DMS153 (cell line): ENCODE measurements around the gene PPP2R5B.

ENCODE experiments used
- DNase-seq: peaks from one replicate; lab custom pipeline; 2025; lab: John Stamatoyannopoulos, UW

Gene PPP2R5B

GRCh38 chr11:64888729-64889511 is 35.6 kb upstream of the PPP2R5B start:
- DNase-seq: no peak

- DNase-seq: no peak
These were observed 34.0 kb upstream of the PPP2R5B start for GRCh38 chr11:64890522-64890939.

- DNase-seq: no peak
These were observed 33.2 kb upstream of the PPP2R5B start for GRCh38 chr11:64891215-64891848.

GRCh38 chr11:64891880-64892279 is 32.6 kb upstream of the PPP2R5B start:
- no peak for DNase-seq

- DNase-seq: no peak
These were observed 32.1 kb upstream of the PPP2R5B start for GRCh38 chr11:64892411-64892831.

GRCh38 chr11:64892838-64893193 is 31.7 kb upstream of the PPP2R5B start:
- no peak for DNase-seq

GRCh38 chr11:64893194-64894069 is 31.1 kb upstream of the PPP2R5B start:
- DNase-seq: no peak

- DNase-seq: peak; percentile 27
These were observed 30.2 kb upstream of the PPP2R5B start for GRCh38 chr11:64894070-64894811.

GRCh38 chr11:64894812-64895452 is 29.6 kb upstream of the PPP2R5B start:
- no peak for DNase-seq

GRCh38 chr11:64896448-64897022 is 28.0 kb upstream of the PPP2R5B start:
- DNase-seq: no peak

- no peak for DNase-seq
These were observed 27.0 kb upstream of the PPP2R5B start for GRCh38 chr11:64897381-64898075.

GRCh38 chr11:64898076-64898445 is 26.4 kb upstream of the PPP2R5B start:
- DNase-seq: no peak

GRCh38 chr11:64898541-64898940 is 25.9 kb upstream of the PPP2R5B start:
- DNase-seq: no peak

GRCh38 chr11:64900263-64900678 is 24.2 kb upstream of the PPP2R5B start:
- DNase-seq: no peak

GRCh38 chr11:64900774-64901173 is 23.7 kb upstream of the PPP2R5B start:
- no peak for DNase-seq

GRCh38 chr11:64902102-64902900 is 22.2 kb upstream of the PPP2R5B start:
- no peak for DNase-seq

- no peak for DNase-seq
These were observed 21.1 kb upstream of the PPP2R5B start for GRCh38 chr11:64903291-64903833.

GRCh38 chr11:64905516-64906313 is 18.8 kb upstream of the PPP2R5B start:
- DNase-seq: no peak

- no peak for DNase-seq
These were observed 18.2 kb upstream of the PPP2R5B start for GRCh38 chr11:64906314-64906635.
